ENCODE measurements around the gene NPFF.

The NPFF gene

GRCh38 chr12:53510181-53510812, 3.0 kb upstream of the NPFF start:
- H3K27me3 ChIP-seq (replicated peaks; ENCODE audit: control insufficient read depth, insufficient read depth, low read length) = no peaks in the 10 kb centered on the region
- H3K36me3 ChIP-seq (ENCODE audit: control insufficient read depth, insufficient read depth, low read length, severe bottlenecking) = peaks cover 68% of the 10 kb centered on the region
- H3K4me1 ChIP-seq (ENCODE audit: control insufficient read depth, insufficient read depth, low read length) = peaks cover 16% of the 10 kb centered on the region
- no peaks in the 10 kb centered on the region for H3K9me3 ChIP-seq (ENCODE audit: control insufficient read depth, low read length)
- DNase-seq (ENCODE audit: low read depth) = no peak
- H3K4me3 ChIP-seq (ENCODE audit: low read length) = no peak overlapping the region
- no peak overlapping the region for H3K9ac ChIP-seq (ENCODE audit: low read length)

- Histone ChIP-seq H3K36me3 (ENCODE audit: control insufficient read depth, insufficient read depth, low read length, severe bottlenecking) (peaks cover 54% of the 10 kb centered on the region), H3K9me3 (ENCODE audit: control insufficient read depth, low read length) (no peaks in the 10 kb centered on the region), H3K4me1 (ENCODE audit: control insufficient read depth, insufficient read depth, low read length) (peaks cover 26% of the 10 kb centered on the region), H3K4me3 (ENCODE audit: low read length) (no peak overlapping the region), H3K27me3 (replicated peaks; ENCODE audit: control insufficient read depth, insufficient read depth, low read length) (no peaks in the 10 kb centered on the region), H3K9ac (ENCODE audit: low read length) (no peak overlapping the region)
- DNase-seq (ENCODE audit: low read depth) = peak; percentile 90
Measured at GRCh38 chr12:53508534-53509170, 1.4 kb upstream of the NPFF start.

- H3K9ac ChIP-seq (ENCODE audit: low read length) = peak overlapping the region; percentile 4
- H3K4me3 ChIP-seq (ENCODE audit: low read length) = no peak overlapping the region
- H3K27me3 ChIP-seq (replicated peaks; ENCODE audit: control insufficient read depth, insufficient read depth, low read length) = no peaks in the 10 kb centered on the region
- peaks cover 37% of the 10 kb centered on the region for H3K4me1 ChIP-seq (ENCODE audit: control insufficient read depth, insufficient read depth, low read length)
- DNase-seq (ENCODE audit: low read depth) = no peak
- peaks cover 47% of the 10 kb centered on the region for H3K36me3 ChIP-seq (ENCODE audit: control insufficient read depth, insufficient read depth, low read length, severe bottlenecking)
- no peaks in the 10 kb centered on the region for H3K9me3 ChIP-seq (ENCODE audit: control insufficient read depth, low read length)
Measured at GRCh38 chr12:53507603-53507885, 260 bp upstream of the NPFF start.

GRCh38 chr12:53506450-53506785, 866 bp downstream of the NPFF start:
- Histone ChIP-seq H3K4me3 (ENCODE audit: low read length) (no peak overlapping the region), H3K36me3 (ENCODE audit: control insufficient read depth, insufficient read depth, low read length, severe bottlenecking) (peaks cover 36% of the 10 kb centered on the region), H3K4me1 (ENCODE audit: control insufficient read depth, insufficient read depth, low read length) (peaks cover 46% of the 10 kb centered on the region), H3K27me3 (replicated peaks; ENCODE audit: control insufficient read depth, insufficient read depth, low read length) (no peaks in the 10 kb centered on the region), H3K9me3 (ENCODE audit: control insufficient read depth, low read length) (no peaks in the 10 kb centered on the region), H3K9ac (ENCODE audit: low read length) (peak overlapping the region; percentile 78)
- no peak for DNase-seq (ENCODE audit: low read depth)

- no peaks in the 10 kb centered on the region for H3K27me3 ChIP-seq (replicated peaks; ENCODE audit: control insufficient read depth, insufficient read depth, low read length)
- H3K9ac ChIP-seq (ENCODE audit: low read length) = peak overlapping the region; percentile 78
- DNase-seq (ENCODE audit: low read depth) = no peak
- H3K4me3 ChIP-seq (ENCODE audit: low read length) = no peak overlapping the region
- H3K9me3 ChIP-seq (ENCODE audit: control insufficient read depth, low read length) = no peaks in the 10 kb centered on the region
- peaks cover 31% of the 10 kb centered on the region for H3K36me3 ChIP-seq (ENCODE audit: control insufficient read depth, insufficient read depth, low read length, severe bottlenecking)
- H3K4me1 ChIP-seq (ENCODE audit: control insufficient read depth, insufficient read depth, low read length) = peaks cover 47% of the 10 kb centered on the region
Measured at GRCh38 chr12:53505555-53506449, 1.5 kb downstream of the NPFF start.

GRCh38 chr12:53505086-53505485, 2.2 kb downstream of the NPFF start:
- DNase-seq (ENCODE audit: low read depth) = peak; percentile 40
- H3K27me3 ChIP-seq (replicated peaks; ENCODE audit: control insufficient read depth, insufficient read depth, low read length) = no peaks in the 10 kb centered on the region

GRCh38 chr12:53504004-53504920, 3.0 kb downstream of the NPFF start:
- no peaks in the 10 kb centered on the region for H3K9me3 ChIP-seq (ENCODE audit: control insufficient read depth, low read length)
- no peak overlapping the region for H3K4me3 ChIP-seq (ENCODE audit: low read length)
- peaks cover 54% of the 10 kb centered on the region for H3K4me1 ChIP-seq (ENCODE audit: control insufficient read depth, insufficient read depth, low read length)
- DNase-seq (ENCODE audit: low read depth) = no peak
- H3K9ac ChIP-seq (ENCODE audit: low read length) = peak overlapping the region; percentile 99
- H3K27me3 ChIP-seq (replicated peaks; ENCODE audit: control insufficient read depth, insufficient read depth, low read length) = no peaks in the 10 kb centered on the region
- peaks cover 27% of the 10 kb centered on the region for H3K36me3 ChIP-seq (ENCODE audit: control insufficient read depth, insufficient read depth, low read length, severe bottlenecking)

More at GRCh38 chr12:53505086-53505485, 2.2 kb downstream of the NPFF start:
- Histone ChIP-seq H3K9ac (ENCODE audit: low read length) (peak overlapping the region; percentile 78), H3K9me3 (ENCODE audit: control insufficient read depth, low read length) (no peaks in the 10 kb centered on the region), H3K4me3 (ENCODE audit: low read length) (no peak overlapping the region), H3K36me3 (ENCODE audit: control insufficient read depth, insufficient read depth, low read length, severe bottlenecking) (peaks cover 27% of the 10 kb centered on the region), H3K4me1 (ENCODE audit: control insufficient read depth, insufficient read depth, low read length) (peaks cover 49% of the 10 kb centered on the region)

GRCh38 chr12:53502983-53503728, 4.1 kb downstream of the NPFF start:
- DNase-seq (ENCODE audit: low read depth) = no peak
- Histone ChIP-seq H3K4me3 (ENCODE audit: low read length) (peak overlapping the region; percentile 56), H3K36me3 (ENCODE audit: control insufficient read depth, insufficient read depth, low read length, severe bottlenecking) (peaks cover 22% of the 10 kb centered on the region), H3K9me3 (ENCODE audit: control insufficient read depth, low read length) (no peaks in the 10 kb centered on the region), H3K4me1 (ENCODE audit: control insufficient read depth, insufficient read depth, low read length) (peaks cover 63% of the 10 kb centered on the region), H3K9ac (ENCODE audit: low read length) (peak overlapping the region; percentile 99), H3K27me3 (replicated peaks; ENCODE audit: control insufficient read depth, insufficient read depth, low read length) (no peaks in the 10 kb centered on the region)

GRCh38 chr12:53502331-53502730, 5.0 kb downstream of the NPFF start:
- peak overlapping the region; percentile 99 for H3K9ac ChIP-seq (ENCODE audit: low read length)
- no peaks in the 10 kb centered on the region for H3K27me3 ChIP-seq (replicated peaks; ENCODE audit: control insufficient read depth, insufficient read depth, low read length)
- H3K36me3 ChIP-seq (ENCODE audit: control insufficient read depth, insufficient read depth, low read length, severe bottlenecking) = peaks cover 20% of the 10 kb centered on the region
- H3K4me3 ChIP-seq (ENCODE audit: low read length) = peak overlapping the region; percentile 95
- peaks cover 66% of the 10 kb centered on the region for H3K4me1 ChIP-seq (ENCODE audit: control insufficient read depth, insufficient read depth, low read length)
- DNase-seq (ENCODE audit: low read depth) = no peak
- H3K9me3 ChIP-seq (ENCODE audit: control insufficient read depth, low read length) = no peaks in the 10 kb centered on the region

- no peaks in the 10 kb centered on the region for H3K9me3 ChIP-seq (ENCODE audit: control insufficient read depth, low read length)
- H3K27me3 ChIP-seq (replicated peaks; ENCODE audit: control insufficient read depth, insufficient read depth, low read length) = no peaks in the 10 kb centered on the region
- peaks cover 13% of the 10 kb centered on the region for H3K36me3 ChIP-seq (ENCODE audit: control insufficient read depth, insufficient read depth, low read length, severe bottlenecking)
- no peak for DNase-seq (ENCODE audit: low read depth)
- peaks cover 70% of the 10 kb centered on the region for H3K4me1 ChIP-seq (ENCODE audit: control insufficient read depth, insufficient read depth, low read length)
- peak overlapping the region; percentile 95 for H3K4me3 ChIP-seq (ENCODE audit: low read length)
- H3K9ac ChIP-seq (ENCODE audit: low read length) = peak overlapping the region; percentile 99
Measured at GRCh38 chr12:53501615-53502181, 5.6 kb downstream of the NPFF start.

Measured in adipocyte (in vitro differentiated cells).